ENCODE measurements around the gene PI3. TPM values are rescaled to one million over a fixed set of nuclear protein-coding genes. Genes with fewer than 3 reads are reported as not detected.
"Not testable (repeated sequence)": the region's sequence is repeated elsewhere in the genome, so short reads cannot be mapped to it uniquely, and the experiment has no call there.

PI3 gene
- total RNA-seq, 1 donor from 2014 or later: 9.2 TPM

DNA sequence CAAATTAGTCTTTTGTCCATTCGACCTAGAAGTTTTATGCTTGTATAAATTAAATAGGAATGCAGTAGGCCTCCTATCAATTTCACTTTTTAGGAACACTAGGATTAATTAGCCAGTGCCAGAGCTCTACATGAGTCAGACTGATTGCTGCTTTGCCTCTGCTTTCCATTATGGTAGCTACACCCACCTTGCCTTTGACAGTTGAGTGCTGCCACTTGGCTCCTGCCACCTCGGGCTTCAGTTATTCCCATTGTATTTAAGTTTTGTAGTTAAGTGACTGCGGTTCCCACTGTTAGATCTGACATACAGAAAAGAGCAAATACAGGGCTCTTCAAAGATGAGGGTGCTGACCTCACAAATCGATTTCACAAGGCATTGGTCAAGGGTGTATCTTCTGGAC, 33.9 kb upstream of the PI3 start:
- ATAC-seq: no peak
- H3K27me3 ChIP-seq (ENCODE audit: low read depth): peaks cover 2% of the 10 kb centered on the region
- no peak overlapping the region for H3K27ac ChIP-seq
- intact Hi-C loops (cut with DNase I): no loop called here
- H3K4me3 ChIP-seq: no peak overlapping the region
- no peaks in the 10 kb centered on the region for H3K36me3 ChIP-seq
- H3K4me1 ChIP-seq: no peaks in the 10 kb centered on the region
- H3K9me3 ChIP-seq: no peaks in the 10 kb centered on the region
- DNase-seq: no peak
- TF ChIP-seq, protein P1, sequence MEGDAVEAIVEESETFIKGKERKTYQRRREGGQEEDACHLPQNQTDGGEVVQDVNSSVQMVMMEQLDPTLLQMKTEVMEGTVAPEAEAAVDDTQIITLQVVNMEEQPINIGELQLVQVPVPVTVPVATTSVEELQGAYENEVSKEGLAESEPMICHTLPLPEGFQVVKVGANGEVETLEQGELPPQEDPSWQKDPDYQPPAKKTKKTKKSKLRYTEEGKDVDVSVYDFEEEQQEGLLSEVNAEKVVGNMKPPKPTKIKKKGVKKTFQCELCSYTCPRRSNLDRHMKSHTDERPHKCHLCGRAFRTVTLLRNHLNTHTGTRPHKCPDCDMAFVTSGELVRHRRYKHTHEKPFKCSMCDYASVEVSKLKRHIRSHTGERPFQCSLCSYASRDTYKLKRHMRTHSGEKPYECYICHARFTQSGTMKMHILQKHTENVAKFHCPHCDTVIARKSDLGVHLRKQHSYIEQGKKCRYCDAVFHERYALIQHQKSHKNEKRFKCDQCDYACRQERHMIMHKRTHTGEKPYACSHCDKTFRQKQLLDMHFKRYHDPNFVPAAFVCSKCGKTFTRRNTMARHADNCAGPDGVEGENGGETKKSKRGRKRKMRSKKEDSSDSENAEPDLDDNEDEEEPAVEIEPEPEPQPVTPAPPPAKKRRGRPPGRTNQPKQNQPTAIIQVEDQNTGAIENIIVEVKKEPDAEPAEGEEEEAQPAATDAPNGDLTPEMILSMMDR (IDR thresholded peaks at IDR 0.05): no peak

DNA sequence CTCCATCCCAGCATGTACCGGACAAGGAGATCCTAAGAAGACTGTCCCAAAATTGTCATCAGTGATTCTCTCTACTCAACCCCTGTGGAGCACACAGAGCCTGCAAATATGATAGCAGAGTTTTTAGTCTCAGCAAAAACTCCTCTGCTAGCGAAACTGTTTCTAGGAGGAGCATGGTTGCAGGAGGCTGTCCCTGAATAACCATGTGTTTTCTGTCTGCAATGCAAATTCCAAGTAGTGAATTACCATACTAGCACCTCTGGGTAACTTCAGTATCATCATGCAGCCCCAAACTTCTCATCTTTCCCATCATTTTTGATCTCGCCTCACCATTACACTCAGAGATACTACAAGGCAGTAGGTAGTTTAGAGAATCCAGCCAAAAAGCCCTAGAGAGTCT, 25.6 kb upstream of the PI3 start:
- no peak overlapping the region for H3K27ac ChIP-seq
- no peaks in the 10 kb centered on the region for H3K36me3 ChIP-seq
- H3K27me3 ChIP-seq (ENCODE audit: low read depth): peaks cover 12% of the 10 kb centered on the region
- no peaks in the 10 kb centered on the region for H3K9me3 ChIP-seq
- H3K4me3 ChIP-seq: no peak overlapping the region
- DNase-seq (no peak), ATAC-seq (no peak)
- intact Hi-C loops (cut with DNase I): no loop called here
- TF ChIP-seq, protein P1 (IDR thresholded peaks at IDR 0.05): no peak
- H3K4me1 ChIP-seq: no peaks in the 10 kb centered on the region

DNA sequence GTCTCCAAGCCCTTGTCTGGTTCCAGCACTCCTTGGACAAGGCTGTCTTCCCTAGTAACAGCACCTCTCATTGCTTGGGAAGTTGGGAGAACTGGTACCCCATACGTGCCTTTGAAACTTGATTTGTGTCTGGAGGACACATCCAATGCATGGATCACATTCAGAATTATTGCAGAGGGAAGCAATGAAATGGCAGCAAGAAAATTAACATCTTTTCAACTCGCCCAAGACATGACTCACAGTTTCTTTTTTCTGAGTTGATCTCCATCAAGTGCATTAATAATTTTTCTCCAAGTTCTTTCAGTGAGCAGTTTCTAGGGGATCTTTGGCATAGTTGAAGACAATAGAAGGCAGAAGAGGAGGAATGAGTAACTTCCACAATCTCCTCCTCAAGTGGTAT, 22.3 kb upstream of the PI3 start:
- H3K27ac ChIP-seq: no peak overlapping the region
- H3K9me3 ChIP-seq: no peaks in the 10 kb centered on the region
- no peaks in the 10 kb centered on the region for H3K36me3 ChIP-seq
- no peaks in the 10 kb centered on the region for H3K4me1 ChIP-seq
- ATAC-seq (no peak), DNase-seq (no peak)
- H3K27me3 ChIP-seq (ENCODE audit: low read depth): no peaks in the 10 kb centered on the region
- TF ChIP-seq, protein P1 (IDR thresholded peaks at IDR 0.05): no peak
- intact Hi-C loops (cut with DNase I): no loop called here
- no peak overlapping the region for H3K4me3 ChIP-seq

DNA sequence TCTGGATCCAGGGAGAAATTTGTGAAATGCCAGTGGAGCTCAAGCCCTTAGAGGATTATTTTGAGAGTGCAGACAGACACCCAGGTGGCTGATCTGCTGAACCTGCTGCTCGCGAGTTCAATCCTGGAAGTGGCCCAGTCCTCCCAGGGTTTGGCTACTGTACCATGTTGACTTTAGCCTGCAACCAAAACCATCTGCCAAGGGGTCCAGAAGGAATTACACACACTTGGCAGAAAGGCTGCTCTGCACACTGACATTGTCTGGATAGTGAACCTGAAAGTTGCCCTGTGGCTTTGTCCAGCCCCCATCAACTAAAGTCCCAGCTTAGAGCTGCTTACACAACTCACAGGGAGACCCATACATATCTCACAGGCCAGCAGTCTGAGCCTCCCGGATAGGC, 21.6 kb upstream of the PI3 start:
- H3K27ac ChIP-seq: no peak overlapping the region
- intact Hi-C loops (cut with DNase I): no loop called here
- ATAC-seq (no peak), DNase-seq (no peak)
- no peaks in the 10 kb centered on the region for H3K9me3 ChIP-seq
- H3K4me1 ChIP-seq: no peaks in the 10 kb centered on the region
- no peak overlapping the region for H3K4me3 ChIP-seq
- no peaks in the 10 kb centered on the region for H3K36me3 ChIP-seq
- no peaks in the 10 kb centered on the region for H3K27me3 ChIP-seq (ENCODE audit: low read depth)
- TF ChIP-seq, protein P1 (IDR thresholded peaks at IDR 0.05): no peak

DNA sequence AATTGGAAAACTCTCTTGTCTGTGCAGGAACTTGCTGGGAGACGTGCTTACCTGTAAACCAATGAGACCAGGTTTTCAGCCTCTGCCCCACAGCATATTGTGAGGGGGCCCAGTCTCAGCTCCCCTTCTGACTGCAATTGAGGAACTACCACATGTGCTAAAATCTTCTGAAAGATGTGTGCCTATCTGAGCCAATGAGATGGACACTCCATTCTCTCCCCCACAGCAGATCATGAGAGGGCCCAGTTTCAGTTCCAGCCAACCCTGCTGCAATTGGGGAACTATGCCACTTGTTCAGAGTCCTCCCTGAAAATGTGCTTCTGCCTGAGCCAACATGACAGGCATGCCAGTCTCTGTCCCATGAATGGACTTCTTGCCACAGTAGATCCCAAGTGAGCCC, 20.9 kb upstream of the PI3 start:
- Histone ChIP-seq H3K27ac (no peak overlapping the region), H3K27me3 (ENCODE audit: low read depth) (no peaks in the 10 kb centered on the region), H3K9me3 (peaks cover 4% of the 10 kb centered on the region), H3K36me3 (no peaks in the 10 kb centered on the region), H3K4me1 (no peaks in the 10 kb centered on the region), H3K4me3 (no peak overlapping the region)
- DNase-seq (no peak), ATAC-seq (peak; percentile 54 to 77)
- TF ChIP-seq, protein P1 (IDR thresholded peaks at IDR 0.05): no peak
- intact Hi-C loops (cut with DNase I): no loop called here

DNA sequence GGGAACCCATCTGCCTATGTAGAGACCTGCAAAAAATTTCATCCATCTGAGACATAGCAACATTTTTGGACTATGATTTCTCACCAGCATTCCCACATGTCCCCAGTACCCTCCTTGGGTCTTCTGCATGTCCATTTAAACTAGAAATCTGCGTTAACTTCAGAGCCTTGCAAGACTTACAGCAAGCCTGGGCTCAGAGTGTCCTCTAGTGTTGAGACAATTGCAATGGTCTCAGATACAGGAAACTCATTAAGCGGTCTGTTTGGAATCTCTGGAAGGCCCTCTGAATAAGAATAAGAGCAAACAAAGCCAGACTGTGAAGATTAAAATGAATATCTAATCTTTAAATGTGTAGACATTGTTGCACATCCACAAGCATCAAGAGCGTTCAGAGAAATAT, 20.5 kb upstream of the PI3 start:
- Histone ChIP-seq H3K4me3 (no peak overlapping the region), H3K27me3 (ENCODE audit: low read depth) (no peaks in the 10 kb centered on the region), H3K4me1 (no peaks in the 10 kb centered on the region), H3K36me3 (no peaks in the 10 kb centered on the region), H3K9me3 (peaks cover 8% of the 10 kb centered on the region), H3K27ac (no peak overlapping the region)
- no peak for ATAC-seq
- no peak for DNase-seq
- TF ChIP-seq, protein P1 (IDR thresholded peaks at IDR 0.05): peak; percentile 12
- intact Hi-C loops (cut with DNase I): no loop called here

DNA sequence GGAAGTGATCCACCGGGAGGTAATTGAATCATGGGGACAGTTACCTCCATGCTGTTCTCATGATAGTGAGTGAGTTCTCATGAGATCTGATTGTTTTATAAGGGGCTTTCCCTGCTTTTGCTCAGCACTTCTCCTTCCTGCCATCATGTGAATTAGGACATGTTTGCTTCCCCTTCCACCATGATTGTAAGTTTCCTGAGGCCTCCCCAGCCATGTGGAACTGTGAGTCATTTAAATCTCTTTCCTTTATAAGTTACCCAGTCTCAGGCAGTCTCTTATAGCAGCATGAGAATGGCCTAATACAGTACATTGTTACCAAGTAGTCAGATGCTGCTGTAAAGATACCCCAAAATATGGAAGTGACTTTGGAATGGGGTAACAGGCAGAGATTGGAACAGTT, 19.9 kb upstream of the PI3 start:
- peaks cover 14% of the 10 kb centered on the region for H3K9me3 ChIP-seq
- ATAC-seq; H3K4me3 ChIP-seq; DNase-seq; H3K27ac ChIP-seq; H3K36me3 ChIP-seq; H3K27me3 ChIP-seq (ENCODE audit: low read depth); H3K4me1 ChIP-seq; intact Hi-C loops (cut with DNase I): not testable (repeated sequence)

Data from lower lobe of right lung (tissue), 2 donors.